Limb (tissue), 2 donors: Measurements from ENCODE around the gene FOXR2.

ENCODE experiments used
- DNase-seq, 2 donors: peaks; one replicate each; pipeline ENCODE4 v3.0.0-alpha.2; 2016; ENCODE audit errors: extremely low spot score in 2 of 2

The FOXR2 gene

GRCh38 chrX:55623100-55623499 lies at the start of gene FOXR2:
TSS of gene FOXR2 (plus strand) at chrX:55623400. CDS start at chrX:55623712, 312 bp downstream.
- no peak for DNase-seq

- no peak for DNase-seq
Observed at GRCh38 chrX:55579115-55579514, 44.1 kb upstream of the FOXR2 start.

- DNase-seq, result no peak
Observed at GRCh38 chrX:55582447-55582846, 40.8 kb upstream of the FOXR2 start.

- no peak for DNase-seq
Observed at GRCh38 chrX:55593296-55593695, 29.9 kb upstream of the FOXR2 start.

- no peak for DNase-seq
Observed at GRCh38 chrX:55593756-55594257, 29.4 kb upstream of the FOXR2 start.

- DNase-seq, result no peak
Observed at GRCh38 chrX:55598333-55598732, 24.9 kb upstream of the FOXR2 start.

- no peak for DNase-seq
Observed at GRCh38 chrX:55619547-55619946, 3.7 kb upstream of the FOXR2 start.

GRCh38 chrX:55624403-55624802 lies 1.2 kb downstream of the FOXR2 start:
- DNase-seq, result no peak

- no peak for DNase-seq
Observed at GRCh38 chrX:55636109-55636508, 12.9 kb downstream of the FOXR2 start.

GRCh38 chrX:55638933-55639332 lies 15.7 kb downstream of the FOXR2 start:
- DNase-seq, result no peak

- no peak for DNase-seq
Observed at GRCh38 chrX:55640854-55641253, 17.7 kb downstream of the FOXR2 start.

GRCh38 chrX:55648434-55648833 lies 25.2 kb downstream of the FOXR2 start:
- DNase-seq, result no peak

GRCh38 chrX:55659931-55660330 lies 36.7 kb downstream of the FOXR2 start:
- no peak for DNase-seq

GRCh38 chrX:55663584-55663983 lies 40.4 kb downstream of the FOXR2 start:
- no peak for DNase-seq

- no peak for DNase-seq
Observed at GRCh38 chrX:55668084-55668483, 44.9 kb downstream of the FOXR2 start.
